ENCODE results near the gene ADAMTSL1.

The ADAMTSL1 gene

DNA sequence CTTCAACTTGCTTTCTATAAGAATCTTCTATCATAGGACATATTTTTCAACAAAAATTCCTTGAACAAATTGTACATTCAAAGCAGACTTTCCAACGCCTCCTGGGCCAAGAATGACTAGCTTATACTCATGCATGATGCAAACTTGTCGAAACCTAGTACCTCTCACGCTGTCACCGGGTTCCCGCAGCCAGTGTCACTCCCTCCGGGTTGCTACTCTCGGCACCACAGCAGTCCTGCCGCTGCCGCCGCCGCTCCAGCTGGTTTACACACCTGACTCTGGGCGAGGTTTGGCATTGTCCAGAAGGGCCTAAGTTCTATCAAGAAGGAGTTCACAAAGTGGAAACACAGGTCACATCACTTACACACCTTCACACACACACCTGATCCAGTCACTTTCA, 244.4 kb downstream of the ADAMTSL1 start:
- Mint-ChIP-seq H3K36me3 (no peaks in the 10 kb centered on the region), H3K9me3 (no peaks in the 10 kb centered on the region), H3K4me3 (no peak overlapping the region), H3K27ac (no peak overlapping the region), H3K27me3 (no peaks in the 10 kb centered on the region), H3K4me1 (no peaks in the 10 kb centered on the region)
- no peak for ATAC-seq

DNA sequence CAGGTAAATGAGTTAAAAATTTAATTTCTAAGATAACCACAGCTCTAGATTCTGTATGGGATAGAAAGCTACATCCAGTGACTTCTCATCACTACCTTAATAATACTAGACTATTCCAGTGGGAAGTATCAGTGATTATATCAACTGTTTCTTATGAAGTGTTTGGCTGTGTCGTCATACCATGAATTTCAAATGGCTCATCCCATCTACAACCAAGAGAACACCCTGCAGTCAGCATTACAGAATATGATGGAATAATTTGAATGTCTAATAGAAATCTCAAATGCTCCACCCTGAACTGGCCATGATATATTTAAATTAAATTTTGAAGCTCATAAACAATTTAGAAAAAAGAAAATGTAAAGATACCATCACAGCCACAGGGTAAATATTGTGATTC, 245.0 kb downstream of the ADAMTSL1 start:
- Mint-ChIP-seq H3K36me3 (no peaks in the 10 kb centered on the region), H3K27me3 (no peaks in the 10 kb centered on the region), H3K9me3 (no peaks in the 10 kb centered on the region), H3K27ac (no peak overlapping the region), H3K4me3 (no peak overlapping the region), H3K4me1 (no peaks in the 10 kb centered on the region)
- no peak for ATAC-seq

DNA sequence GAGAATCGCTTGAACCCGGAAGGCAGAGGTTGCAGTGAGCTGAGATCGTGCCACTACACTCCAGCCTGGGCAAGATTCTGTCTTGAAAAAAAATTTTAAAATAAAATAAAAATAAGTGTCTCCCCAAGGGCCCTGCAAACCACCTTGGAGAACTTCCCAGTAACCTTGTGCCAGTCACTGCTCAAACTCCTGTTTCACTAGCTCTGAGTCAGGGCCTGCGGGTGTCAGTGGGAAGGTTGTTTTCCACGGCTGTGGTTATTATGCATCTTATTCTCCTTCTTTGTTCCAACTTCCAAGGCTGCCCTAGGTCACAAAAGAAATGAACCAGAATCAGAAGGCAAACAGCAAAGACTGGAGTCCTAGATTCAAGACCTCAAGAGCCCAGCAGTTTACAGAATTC, 246.7 kb downstream of the ADAMTSL1 start:
- Mint-ChIP-seq H3K27me3 (no peaks in the 10 kb centered on the region), H3K36me3 (no peaks in the 10 kb centered on the region), H3K4me3 (no peak overlapping the region), H3K27ac (no peak overlapping the region), H3K4me1 (no peaks in the 10 kb centered on the region), H3K9me3 (no peaks in the 10 kb centered on the region)
- no peak for ATAC-seq

- no peak overlapping the region for H3K27ac Mint-ChIP-seq
- ATAC-seq = peak; percentile 34
- no peaks in the 10 kb centered on the region for H3K36me3 Mint-ChIP-seq
- no peaks in the 10 kb centered on the region for H3K4me1 Mint-ChIP-seq
- H3K27me3 Mint-ChIP-seq = no peaks in the 10 kb centered on the region
- H3K9me3 Mint-ChIP-seq = no peaks in the 10 kb centered on the region
- H3K4me3 Mint-ChIP-seq = no peak overlapping the region
Observed at GRCh38 chr9:18721267-18721994, 247.5 kb downstream of the ADAMTSL1 start.

DNA sequence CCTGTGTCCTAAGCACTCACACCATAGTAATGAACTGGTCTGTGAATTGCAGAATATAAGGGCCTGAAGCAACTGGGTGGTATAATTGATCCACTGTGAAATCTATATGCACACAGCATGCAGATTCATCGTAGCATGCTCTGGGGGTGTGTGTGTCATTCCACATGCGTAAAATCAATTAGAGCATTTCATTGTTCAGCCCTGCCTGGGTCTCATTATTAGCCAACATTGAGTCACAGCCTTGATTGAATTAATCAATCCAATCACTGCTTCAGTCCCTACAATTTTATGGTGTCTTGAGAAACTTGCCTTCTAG, 248.0 kb downstream of the ADAMTSL1 start:
- no peak for ATAC-seq
- no peaks in the 10 kb centered on the region for H3K36me3 Mint-ChIP-seq
- no peaks in the 10 kb centered on the region for H3K27me3 Mint-ChIP-seq
- no peaks in the 10 kb centered on the region for H3K9me3 Mint-ChIP-seq
- H3K4me1 Mint-ChIP-seq = no peaks in the 10 kb centered on the region
- no peak overlapping the region for H3K27ac Mint-ChIP-seq
- no peak overlapping the region for H3K4me3 Mint-ChIP-seq

DNA sequence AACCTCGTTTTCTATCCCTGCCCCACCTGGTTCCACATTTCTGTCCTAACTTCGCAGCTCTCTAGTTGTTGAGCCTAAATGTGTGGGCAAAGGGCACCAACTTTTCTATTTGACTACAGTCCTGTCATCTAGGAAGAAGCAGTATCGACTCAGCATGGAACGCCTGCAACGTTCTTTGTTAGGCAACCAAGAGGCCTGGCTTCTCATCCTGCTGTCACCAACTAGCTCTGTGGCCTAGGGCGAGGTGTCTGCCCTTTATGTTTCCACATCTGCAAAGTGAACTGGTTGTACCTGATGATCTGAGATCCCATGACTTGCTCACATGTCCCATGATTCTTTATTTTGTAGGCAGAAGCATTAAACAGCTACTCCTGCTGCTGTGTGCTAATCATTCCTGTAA, 248.9 kb downstream of the ADAMTSL1 start:
- ATAC-seq = no peak
- no peak overlapping the region for H3K27ac Mint-ChIP-seq
- H3K4me1 Mint-ChIP-seq = no peaks in the 10 kb centered on the region
- H3K4me3 Mint-ChIP-seq = no peak overlapping the region
- no peaks in the 10 kb centered on the region for H3K27me3 Mint-ChIP-seq
- no peaks in the 10 kb centered on the region for H3K36me3 Mint-ChIP-seq
- H3K9me3 Mint-ChIP-seq = no peaks in the 10 kb centered on the region

DNA sequence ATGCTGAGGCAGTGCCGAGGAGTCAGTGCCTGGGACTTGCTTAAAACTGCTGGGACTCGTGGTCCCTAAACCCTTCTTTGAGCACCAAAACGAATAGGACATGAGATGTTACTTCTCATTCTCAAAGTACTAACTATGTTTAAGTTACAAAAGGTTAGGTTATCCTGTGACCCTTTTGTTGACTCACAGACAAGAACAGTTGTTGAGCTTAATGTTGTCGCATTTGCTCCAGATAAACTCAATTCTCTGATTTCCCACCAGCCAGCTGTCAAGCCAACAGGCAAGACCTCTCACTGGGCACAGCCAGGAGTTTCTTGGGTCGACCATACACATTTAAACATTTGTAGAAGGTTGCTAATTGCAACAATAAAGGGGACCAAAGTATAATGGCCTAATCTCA, 249.4 kb downstream of the ADAMTSL1 start:
- Mint-ChIP-seq H3K36me3 (no peaks in the 10 kb centered on the region), H3K9me3 (no peaks in the 10 kb centered on the region), H3K27me3 (no peaks in the 10 kb centered on the region), H3K27ac (no peak overlapping the region), H3K4me3 (no peak overlapping the region), H3K4me1 (no peaks in the 10 kb centered on the region)
- ATAC-seq = no peak

DNA sequence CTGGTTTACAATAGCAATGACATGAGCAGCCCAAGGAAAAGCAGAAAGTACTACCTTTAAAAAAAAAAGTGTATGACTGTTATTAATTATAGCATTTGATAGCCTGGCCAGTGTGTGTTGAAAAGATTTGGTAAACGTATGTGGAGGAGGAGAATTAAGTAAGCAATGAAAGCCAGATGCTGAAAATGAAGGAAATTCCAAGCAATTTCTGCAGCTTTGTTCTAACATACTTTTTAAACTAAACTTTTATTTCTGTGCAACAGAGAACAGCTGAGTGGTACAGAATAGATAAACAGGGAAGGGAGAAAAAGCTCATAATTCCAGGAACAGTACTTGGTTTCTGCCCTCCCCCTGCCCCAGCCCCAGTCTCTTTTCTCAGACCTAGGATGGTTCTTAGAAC, 252.6 kb downstream of the ADAMTSL1 start:
- Mint-ChIP-seq H3K4me1 (no peaks in the 10 kb centered on the region), H3K36me3 (no peaks in the 10 kb centered on the region), H3K9me3 (no peaks in the 10 kb centered on the region), H3K27me3 (no peaks in the 10 kb centered on the region), H3K4me3 (no peak overlapping the region), H3K27ac (no peak overlapping the region)
- no peak for ATAC-seq

DNA sequence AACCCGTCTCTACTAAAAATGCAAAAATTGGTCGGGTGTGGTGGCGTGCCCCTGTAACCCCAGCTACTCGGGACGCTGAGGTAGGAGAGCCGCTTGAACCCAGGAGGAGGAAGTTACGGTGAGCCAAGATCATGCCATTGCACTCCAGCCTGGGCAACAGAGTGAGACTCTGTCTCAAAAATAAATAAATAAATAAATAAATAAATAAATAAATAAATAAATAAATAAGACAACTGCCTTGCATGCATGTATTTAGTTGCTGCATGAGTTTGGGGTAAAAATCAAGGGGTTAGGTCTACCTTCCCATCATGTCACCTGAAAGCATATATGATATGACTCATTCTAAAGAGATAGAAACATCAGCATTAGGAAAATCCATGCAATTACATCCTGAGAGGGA, 254.0 kb downstream of the ADAMTSL1 start:
- H3K36me3 Mint-ChIP-seq = no peaks in the 10 kb centered on the region
- H3K4me1 Mint-ChIP-seq = no peaks in the 10 kb centered on the region
- H3K9me3 Mint-ChIP-seq = no peaks in the 10 kb centered on the region
- no peak for ATAC-seq
- H3K4me3 Mint-ChIP-seq = no peak overlapping the region
- H3K27ac Mint-ChIP-seq = no peak overlapping the region
- no peaks in the 10 kb centered on the region for H3K27me3 Mint-ChIP-seq

- H3K36me3 Mint-ChIP-seq = no peaks in the 10 kb centered on the region
- no peak overlapping the region for H3K27ac Mint-ChIP-seq
- H3K4me3 Mint-ChIP-seq = no peak overlapping the region
- H3K4me1 Mint-ChIP-seq = no peaks in the 10 kb centered on the region
- ATAC-seq = no peak
- H3K9me3 Mint-ChIP-seq = no peaks in the 10 kb centered on the region
- no peaks in the 10 kb centered on the region for H3K27me3 Mint-ChIP-seq
Observed at GRCh38 chr9:18728642-18729041, 254.7 kb downstream of the ADAMTSL1 start.

DNA sequence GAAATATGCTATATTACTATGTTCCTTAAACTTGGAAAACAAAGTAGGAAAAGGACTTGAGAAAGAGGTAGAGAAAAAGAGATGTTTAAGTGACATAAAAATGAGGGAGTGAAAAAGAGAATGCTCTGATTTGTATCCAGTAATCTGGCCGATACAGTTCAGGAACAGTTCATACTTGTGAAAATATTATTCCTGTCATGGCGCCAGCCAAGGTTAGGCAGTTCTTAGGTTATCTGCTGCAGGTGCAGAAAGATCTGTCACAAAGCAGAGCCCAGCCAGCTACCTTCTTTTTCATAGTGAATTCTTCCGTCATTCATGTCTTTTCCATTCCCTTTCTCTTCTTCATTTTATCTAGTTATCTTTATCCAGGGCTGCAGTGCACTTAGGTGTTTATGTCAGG, 256.3 kb downstream of the ADAMTSL1 start:
- Mint-ChIP-seq H3K27me3 (no peaks in the 10 kb centered on the region), H3K36me3 (no peaks in the 10 kb centered on the region), H3K4me1 (no peaks in the 10 kb centered on the region), H3K9me3 (no peaks in the 10 kb centered on the region), H3K4me3 (no peak overlapping the region), H3K27ac (no peak overlapping the region)
- no peak for ATAC-seq

- no peaks in the 10 kb centered on the region for H3K4me1 Mint-ChIP-seq
Observed at GRCh38 chr9:18739127-18739526, 265.2 kb downstream of the ADAMTSL1 start.

DNA sequence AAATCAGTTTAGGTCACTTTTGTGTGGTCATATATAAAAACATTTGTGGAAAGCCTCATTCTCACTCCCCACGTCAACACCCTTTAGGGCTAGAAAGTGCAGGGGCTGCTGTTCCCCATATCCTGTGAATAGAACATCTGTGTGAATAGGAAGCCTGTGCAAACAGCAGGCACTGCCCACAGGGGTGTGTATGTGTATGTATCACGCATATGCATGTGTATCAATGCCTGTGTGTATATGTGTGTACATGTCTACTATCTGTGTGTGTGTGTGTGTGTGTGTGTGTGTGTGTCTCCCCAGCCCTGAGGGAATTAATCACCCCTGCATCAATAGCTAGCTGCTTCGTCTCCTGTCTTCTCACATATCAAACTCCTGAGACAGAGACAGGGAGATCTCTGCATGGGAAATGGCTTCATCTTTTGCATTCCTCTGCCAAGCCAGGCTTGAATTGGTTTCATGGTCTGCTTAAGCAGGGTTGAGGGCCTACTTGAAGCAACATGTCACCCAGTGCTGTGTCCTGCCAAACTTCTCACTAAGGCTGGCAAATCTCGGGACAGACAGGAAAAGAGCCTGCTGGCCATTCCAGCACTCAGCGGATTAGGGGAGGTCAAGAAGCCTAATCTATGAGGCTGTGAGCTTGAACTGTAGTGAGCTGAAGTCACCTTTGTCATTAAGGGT, 265.8 kb downstream of the ADAMTSL1 start:
- H3K9me3 Mint-ChIP-seq = peaks cover 3% of the 10 kb centered on the region
- H3K27ac Mint-ChIP-seq = no peak overlapping the region
- H3K4me3 Mint-ChIP-seq = no peak overlapping the region
- ATAC-seq = no peak
- H3K36me3 Mint-ChIP-seq = no peaks in the 10 kb centered on the region
- H3K27me3 Mint-ChIP-seq = no peaks in the 10 kb centered on the region
- no peaks in the 10 kb centered on the region for H3K4me1 Mint-ChIP-seq

More at GRCh38 chr9:18739127-18739526, 265.2 kb downstream of the ADAMTSL1 start:
- H3K27ac Mint-ChIP-seq = no peak overlapping the region
- H3K4me3 Mint-ChIP-seq = no peak overlapping the region
- peaks cover 3% of the 10 kb centered on the region for H3K9me3 Mint-ChIP-seq
- no peaks in the 10 kb centered on the region for H3K36me3 Mint-ChIP-seq
- no peaks in the 10 kb centered on the region for H3K27me3 Mint-ChIP-seq
- ATAC-seq = no peak

DNA sequence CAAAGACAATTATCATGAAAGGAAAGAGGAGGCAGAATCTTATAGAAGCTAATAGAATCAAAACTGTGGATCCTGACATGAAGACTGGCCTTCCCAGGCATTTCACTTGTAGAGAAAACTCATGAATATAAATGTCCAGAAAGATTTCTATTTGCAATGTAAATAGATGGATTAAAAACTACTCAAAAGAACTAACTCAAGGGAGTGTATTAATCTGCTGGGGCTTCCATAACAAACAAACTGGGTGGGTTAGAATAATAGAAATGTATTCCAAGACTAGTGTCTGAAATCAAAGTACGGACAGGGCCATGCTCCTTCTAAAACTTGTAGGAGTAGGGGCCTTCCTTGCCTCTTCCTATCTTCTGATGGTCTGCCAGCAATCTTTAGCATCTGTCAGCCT, 267.4 kb downstream of the ADAMTSL1 start:
- no peak overlapping the region for H3K27ac Mint-ChIP-seq
- no peaks in the 10 kb centered on the region for H3K4me1 Mint-ChIP-seq
- ATAC-seq = no peak
- H3K36me3 Mint-ChIP-seq = no peaks in the 10 kb centered on the region
- H3K4me3 Mint-ChIP-seq = no peak overlapping the region
- H3K27me3 Mint-ChIP-seq = no peaks in the 10 kb centered on the region
- peaks cover 3% of the 10 kb centered on the region for H3K9me3 Mint-ChIP-seq

GRCh38 chr9:18741945-18742344, 268.0 kb downstream of the ADAMTSL1 start:
- ATAC-seq = no peak
- no peak overlapping the region for H3K4me3 Mint-ChIP-seq
- no peaks in the 10 kb centered on the region for H3K27me3 Mint-ChIP-seq
- H3K27ac Mint-ChIP-seq = no peak overlapping the region
- H3K9me3 Mint-ChIP-seq = peaks cover 3% of the 10 kb centered on the region
- H3K36me3 Mint-ChIP-seq = no peaks in the 10 kb centered on the region
- no peaks in the 10 kb centered on the region for H3K4me1 Mint-ChIP-seq

- H3K36me3 Mint-ChIP-seq = no peaks in the 10 kb centered on the region
- no peaks in the 10 kb centered on the region for H3K27me3 Mint-ChIP-seq
- no peak overlapping the region for H3K27ac Mint-ChIP-seq
- peaks cover 3% of the 10 kb centered on the region for H3K9me3 Mint-ChIP-seq
- ATAC-seq = no peak
- H3K4me1 Mint-ChIP-seq = no peaks in the 10 kb centered on the region
- H3K4me3 Mint-ChIP-seq = no peak overlapping the region
Observed at GRCh38 chr9:18743421-18743820, 269.5 kb downstream of the ADAMTSL1 start.
